ENCODE data around the gene RHOT2. TPM values are rescaled to one million over a fixed set of nuclear protein-coding genes. Genes with fewer than 3 reads are reported as not detected.

Gene RHOT2
- polyA plus RNA-seq, 2 donors: 87.1 to 152 TPM

DNA sequence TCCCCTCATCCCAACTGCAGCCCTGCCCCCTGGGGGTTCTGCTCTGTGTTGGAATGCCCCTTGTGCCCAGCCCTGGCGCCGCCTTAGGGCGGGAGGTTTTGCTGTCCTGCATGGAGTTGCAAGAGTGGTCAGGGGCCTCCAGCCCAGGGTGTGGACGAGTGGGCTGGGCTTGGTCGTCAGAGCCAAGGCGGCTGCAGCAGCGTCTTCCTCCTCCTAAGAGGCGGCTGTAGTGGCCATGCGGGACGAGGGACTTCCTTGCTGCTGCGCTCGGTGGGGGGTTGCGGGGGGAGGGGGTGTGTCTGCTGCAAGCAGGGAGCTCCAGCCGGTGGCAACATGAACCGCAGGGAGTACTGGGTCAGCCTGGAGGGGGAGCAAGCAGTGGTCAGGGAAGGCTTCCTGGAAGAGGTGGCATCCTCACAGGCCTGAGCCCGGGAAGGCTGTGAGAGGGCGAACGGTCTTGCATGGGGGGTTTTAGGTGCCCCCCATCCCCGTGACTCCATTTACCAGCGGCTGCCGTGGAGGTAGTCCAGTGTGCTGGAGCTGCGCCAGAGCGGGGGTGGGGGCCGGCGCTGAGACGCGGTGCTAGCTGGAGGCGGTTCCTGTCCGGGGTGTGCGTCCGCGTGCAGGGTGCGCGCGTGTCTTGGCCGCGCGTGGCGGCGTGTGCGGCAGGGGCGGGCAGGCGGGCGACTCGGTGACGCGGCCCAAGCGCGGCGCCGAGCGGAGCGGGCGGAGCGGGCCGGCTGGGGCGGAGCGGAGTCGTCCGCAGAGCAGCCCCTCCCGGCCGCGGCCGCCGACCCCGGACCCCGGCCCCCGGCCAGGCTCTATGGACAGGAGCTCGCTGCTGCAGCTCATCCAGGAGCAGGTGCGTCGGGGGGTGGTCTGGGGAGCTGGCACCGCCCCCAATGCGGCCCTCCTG is 7.3 kb downstream of the RHOT2 start, which contains the start of gene RHBDL1:
TSS of gene RHBDL1 (plus strand) at position 704 of the 916 bp plus-strand sequence. CDS start at position 824, 120 bp downstream.
- Histone ChIP-seq H3K9me3 (ENCODE audit: control insufficient read depth in 2 of 2, insufficient read depth in 1 of 2, low read depth in 1 of 2, low read length in 1 of 2) (no peaks in the 10 kb centered on the region), H3K4me3 (ENCODE audit: low read depth in 1 of 2, low read length in 2 of 2) (peak within 1 kb of the TSS; percentile 10 to 27), H3K27me3 (ENCODE audit: control insufficient read depth in 1 of 2, insufficient read depth in 2 of 2, low read length in 2 of 2) (no peaks in the 10 kb centered on the region), H3K36me3 (ENCODE audit: control insufficient read depth in 2 of 2, insufficient read depth in 2 of 2, low read length in 1 of 2) (peaks cover 18 to 39% of the 10 kb centered on the region in 2 donors), H3K4me1 (ENCODE audit: control insufficient read depth in 2 of 2, insufficient read depth in 2 of 2, low read length in 1 of 2) (peaks cover 6 to 46% of the 10 kb centered on the region in 2 donors), H3K27ac (ENCODE audit: low read depth in 2 of 2, low read length in 1 of 2) (peak within 1 kb of the TSS in 1 of 2 donors; percentile 45)
- whole genome bisulfite sequencing, 2 donors: 9 to 12% methylated on average over 38 to 73 of the region's 73 CpGs

- peaks cover 15 to 31% of the 10 kb centered on the region in 2 donors for H3K36me3 ChIP-seq (ENCODE audit: control insufficient read depth in 2 of 2, insufficient read depth in 2 of 2, low read length in 1 of 2)
- no peak overlapping the region for H3K27ac ChIP-seq (ENCODE audit: low read depth in 2 of 2, low read length in 1 of 2)
- H3K9me3 ChIP-seq (ENCODE audit: control insufficient read depth in 2 of 2, insufficient read depth in 1 of 2, low read depth in 1 of 2, low read length in 1 of 2): no peaks in the 10 kb centered on the region
- peak overlapping the region in 1 of 2 donors; percentile 10 for H3K4me3 ChIP-seq (ENCODE audit: low read depth in 1 of 2, low read length in 2 of 2)
- 36 to 41% methylated on average over 22 to 25 of the region's 25 CpGs for whole genome bisulfite sequencing, 2 donors
- H3K27me3 ChIP-seq (ENCODE audit: control insufficient read depth in 1 of 2, insufficient read depth in 2 of 2, low read length in 2 of 2): no peaks in the 10 kb centered on the region
- peaks cover 9 to 48% of the 10 kb centered on the region in 2 donors for H3K4me1 ChIP-seq (ENCODE audit: control insufficient read depth in 2 of 2, insufficient read depth in 2 of 2, low read length in 1 of 2)
These were observed 8.1 kb downstream of the RHOT2 start for GRCh38 chr16:675884-676564.

DNA sequence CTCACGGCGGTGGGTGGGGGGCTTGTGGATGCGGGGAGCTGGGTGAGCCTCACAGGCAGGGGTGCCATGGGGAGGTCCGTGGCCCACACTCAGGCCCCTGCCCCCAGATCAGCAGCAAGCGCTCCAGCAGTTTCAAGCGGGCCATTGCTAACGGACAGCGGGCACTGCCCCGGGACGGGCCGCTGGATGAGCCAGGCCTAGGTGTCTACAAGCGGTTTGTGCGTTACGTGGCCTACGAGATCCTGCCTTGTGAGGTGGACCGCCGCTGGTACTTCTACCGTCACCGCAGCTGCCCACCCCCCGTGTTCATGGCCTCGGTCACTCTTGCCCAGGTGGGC is 8.6 kb downstream of the RHOT2 start:
- H3K4me3 ChIP-seq (ENCODE audit: low read depth in 1 of 2, low read length in 2 of 2): no peak overlapping the region
- no peaks in the 10 kb centered on the region for H3K27me3 ChIP-seq (ENCODE audit: control insufficient read depth in 1 of 2, insufficient read depth in 2 of 2, low read length in 2 of 2)
- no peaks in the 10 kb centered on the region for H3K9me3 ChIP-seq (ENCODE audit: control insufficient read depth in 2 of 2, insufficient read depth in 1 of 2, low read depth in 1 of 2, low read length in 1 of 2)
- H3K27ac ChIP-seq (ENCODE audit: low read depth in 2 of 2, low read length in 1 of 2): peak overlapping the region; percentile 12 to 45
- peaks cover 14 to 54% of the 10 kb centered on the region in 2 donors for H3K4me1 ChIP-seq (ENCODE audit: control insufficient read depth in 2 of 2, insufficient read depth in 2 of 2, low read length in 1 of 2)
- H3K36me3 ChIP-seq (ENCODE audit: control insufficient read depth in 2 of 2, insufficient read depth in 2 of 2, low read length in 1 of 2): peaks cover 10 to 32% of the 10 kb centered on the region in 2 donors
- WGBS, 2 donors: 53 to 68% methylated on average over 20 to 21 of the region's 21 CpGs

DNA sequence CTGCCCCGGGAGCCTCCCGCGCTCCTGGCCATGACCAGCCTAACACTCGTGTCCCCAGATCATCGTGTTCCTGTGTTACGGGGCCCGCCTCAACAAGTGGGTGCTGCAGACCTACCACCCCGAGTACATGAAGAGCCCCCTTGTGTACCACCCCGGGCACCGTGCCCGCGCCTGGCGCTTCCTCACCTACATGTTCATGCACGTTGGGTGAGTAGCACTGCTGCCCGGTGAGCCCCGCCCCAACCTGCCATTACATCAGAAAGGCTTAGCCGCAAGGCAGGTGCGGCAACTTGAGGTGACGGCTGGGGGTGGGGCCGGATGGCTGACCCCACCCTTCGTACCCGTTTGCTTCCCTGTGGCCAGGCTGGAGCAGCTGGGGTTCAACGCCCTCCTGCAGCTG is 9.0 kb downstream of the RHOT2 start:
- 41 to 46% methylated on average over 23 of the region's 23 CpGs for WGBS, 2 donors
- Histone ChIP-seq H3K4me1 (ENCODE audit: control insufficient read depth in 2 of 2, insufficient read depth in 2 of 2, low read length in 1 of 2) (peaks cover 18 to 57% of the 10 kb centered on the region in 2 donors), H3K36me3 (ENCODE audit: control insufficient read depth in 2 of 2, insufficient read depth in 2 of 2, low read length in 1 of 2) (peaks cover 6 to 33% of the 10 kb centered on the region in 2 donors), H3K4me3 (ENCODE audit: low read depth in 1 of 2, low read length in 2 of 2) (no peak overlapping the region), H3K27me3 (ENCODE audit: control insufficient read depth in 1 of 2, insufficient read depth in 2 of 2, low read length in 2 of 2) (no peaks in the 10 kb centered on the region), H3K27ac (ENCODE audit: low read depth in 2 of 2, low read length in 1 of 2) (peak overlapping the region; percentile 12 to 45), H3K9me3 (ENCODE audit: control insufficient read depth in 2 of 2, insufficient read depth in 1 of 2, low read depth in 1 of 2, low read length in 1 of 2) (no peaks in the 10 kb centered on the region)

GRCh38 chr16:677316-678190 is 9.6 kb downstream of the RHOT2 start:
- no peaks in the 10 kb centered on the region for H3K27me3 ChIP-seq (ENCODE audit: control insufficient read depth in 1 of 2, insufficient read depth in 2 of 2, low read length in 2 of 2)
- H3K4me3 ChIP-seq (ENCODE audit: low read depth in 1 of 2, low read length in 2 of 2): no peak overlapping the region
- WGBS, 2 donors: 37 to 45% methylated on average over 51 to 57 of the region's 57 CpGs
- H3K4me1 ChIP-seq (ENCODE audit: control insufficient read depth in 2 of 2, insufficient read depth in 2 of 2, low read length in 1 of 2): peaks cover 19 to 61% of the 10 kb centered on the region in 2 donors
- H3K27ac ChIP-seq (ENCODE audit: low read depth in 2 of 2, low read length in 1 of 2): peak overlapping the region in 1 of 2 donors; percentile 22
- H3K9me3 ChIP-seq (ENCODE audit: control insufficient read depth in 2 of 2, insufficient read depth in 1 of 2, low read depth in 1 of 2, low read length in 1 of 2): no peaks in the 10 kb centered on the region
- peaks cover 2 to 33% of the 10 kb centered on the region in 2 donors for H3K36me3 ChIP-seq (ENCODE audit: control insufficient read depth in 2 of 2, insufficient read depth in 2 of 2, low read length in 1 of 2)

- Histone ChIP-seq H3K27me3 (ENCODE audit: control insufficient read depth in 1 of 2, insufficient read depth in 2 of 2, low read length in 2 of 2) (no peaks in the 10 kb centered on the region), H3K9me3 (ENCODE audit: control insufficient read depth in 2 of 2, insufficient read depth in 1 of 2, low read depth in 1 of 2, low read length in 1 of 2) (no peaks in the 10 kb centered on the region), H3K36me3 (ENCODE audit: control insufficient read depth in 2 of 2, insufficient read depth in 2 of 2, low read length in 1 of 2) (peaks cover 0 to 32% of the 10 kb centered on the region in 2 donors), H3K27ac (ENCODE audit: low read depth in 2 of 2, low read length in 1 of 2) (no peak overlapping the region), H3K4me3 (ENCODE audit: low read depth in 1 of 2, low read length in 2 of 2) (no peak overlapping the region), H3K4me1 (ENCODE audit: control insufficient read depth in 2 of 2, insufficient read depth in 2 of 2, low read length in 1 of 2) (peaks cover 19 to 65% of the 10 kb centered on the region in 2 donors)
- 55 to 67% methylated on average over 21 of the region's 21 CpGs for WGBS, 2 donors
These were observed 10.4 kb downstream of the RHOT2 start for GRCh38 chr16:678209-678857.

- peaks cover 19 to 71% of the 10 kb centered on the region in 2 donors for H3K4me1 ChIP-seq (ENCODE audit: control insufficient read depth in 2 of 2, insufficient read depth in 2 of 2, low read length in 1 of 2)
- no peaks in the 10 kb centered on the region for H3K9me3 ChIP-seq (ENCODE audit: control insufficient read depth in 2 of 2, insufficient read depth in 1 of 2, low read depth in 1 of 2, low read length in 1 of 2)
- 25 to 26% methylated on average over 52 of the region's 52 CpGs for WGBS, 2 donors
- peak overlapping the region; percentile 30 to 82 for H3K4me3 ChIP-seq (ENCODE audit: low read depth in 1 of 2, low read length in 2 of 2)
- H3K27me3 ChIP-seq (ENCODE audit: control insufficient read depth in 1 of 2, insufficient read depth in 2 of 2, low read length in 2 of 2): no peaks in the 10 kb centered on the region
- peak overlapping the region; percentile 75 to 76 for H3K27ac ChIP-seq (ENCODE audit: low read depth in 2 of 2, low read length in 1 of 2)
- peaks cover 0 to 26% of the 10 kb centered on the region in 2 donors for H3K36me3 ChIP-seq (ENCODE audit: control insufficient read depth in 2 of 2, insufficient read depth in 2 of 2, low read length in 1 of 2)
These were observed 11.2 kb downstream of the RHOT2 start for GRCh38 chr16:678858-679813.

All from esophagus (tissue), 2 donors.